HG02588 (cell line): ENCODE results near the gene ATF7.
"Not testable (repeated sequence)": the region's sequence is repeated elsewhere in the genome, so short reads cannot be mapped to it uniquely, and the experiment has no call there.

Experiments used
- ATAC-seq: cut with Tn5 transposase; IDR thresholded peaks from one replicate; pipeline ENCODE4 v1.9.1; 2021; ENCODE audit warnings: mild to moderate bottlenecking, moderate library complexity; ENCODE audit not compliant: unreplicated experiment

ATF7 gene

GRCh38 chr12:53485955-53486735, 140.0 kb downstream of the ATF7 start:
- ATAC-seq = no peak

- no peak for ATAC-seq
These were observed 141.3 kb downstream of the ATF7 start for GRCh38 chr12:53484686-53485575.

- ATAC-seq = no peak
These were observed 142.2 kb downstream of the ATF7 start for GRCh38 chr12:53483979-53484377.

- no peak for ATAC-seq
These were observed 142.8 kb downstream of the ATF7 start for GRCh38 chr12:53483225-53483978.

- ATAC-seq = no peak
These were observed 143.5 kb downstream of the ATF7 start for GRCh38 chr12:53482626-53483168.

GRCh38 chr12:53481939-53482586, 144.1 kb downstream of the ATF7 start:
- no peak for ATAC-seq

GRCh38 chr12:53481458-53481857, 144.7 kb downstream of the ATF7 start:
- ATAC-seq = not testable (repeated sequence)

- ATAC-seq = no peak
These were observed 145.4 kb downstream of the ATF7 start for GRCh38 chr12:53480491-53481442.

- no peak for ATAC-seq
These were observed 146.9 kb downstream of the ATF7 start for GRCh38 chr12:53479331-53479730.

- no peak for ATAC-seq
These were observed 147.3 kb downstream of the ATF7 start for GRCh38 chr12:53478865-53479264.

- ATAC-seq = no peak
These were observed 149.4 kb downstream of the ATF7 start for GRCh38 chr12:53476769-53477209.

GRCh38 chr12:53474819-53475218, 151.4 kb downstream of the ATF7 start:
- no peak for ATAC-seq

GRCh38 chr12:53474077-53474476, 152.1 kb downstream of the ATF7 start:
- no peak for ATAC-seq

GRCh38 chr12:53472056-53472582, 154.1 kb downstream of the ATF7 start:
- no peak for ATAC-seq

- no peak for ATAC-seq
These were observed 157.9 kb downstream of the ATF7 start for GRCh38 chr12:53468282-53468681.

GRCh38 chr12:53467880-53468279, 158.3 kb downstream of the ATF7 start:
- no peak for ATAC-seq

GRCh38 chr12:53467082-53467481, 159.1 kb downstream of the ATF7 start:
- no peak for ATAC-seq

GRCh38 chr12:53466640-53467039, 159.5 kb downstream of the ATF7 start:
- ATAC-seq = no peak

- no peak for ATAC-seq
These were observed 160.5 kb downstream of the ATF7 start for GRCh38 chr12:53465679-53466078.
